ENCODE measurements around the gene LMTK2.
"Not testable (repeated sequence)": the region's sequence is repeated elsewhere in the genome, so short reads cannot be mapped to it uniquely, and the experiment has no call there.

The LMTK2 gene

DNA sequence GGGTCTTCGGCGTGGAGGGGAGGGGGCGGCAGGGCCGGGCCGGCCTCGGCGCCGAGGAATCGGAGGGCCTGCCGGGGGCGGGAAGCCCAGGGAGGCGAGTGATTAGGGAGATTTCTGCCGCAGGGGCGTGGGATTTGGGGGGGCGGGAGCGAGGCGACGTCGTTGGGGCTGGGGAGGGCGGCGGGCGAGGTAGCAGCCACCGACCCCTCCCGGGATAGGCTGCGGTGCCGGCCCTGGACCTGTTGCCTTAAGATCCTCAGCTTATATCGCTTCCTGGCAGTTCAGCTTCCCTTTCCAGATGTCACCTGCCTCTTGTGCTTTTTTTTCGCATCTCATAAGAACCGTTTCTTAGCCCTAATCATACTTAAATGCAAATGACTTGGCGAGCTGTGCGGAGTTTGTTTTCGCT, 655 bp downstream of the LMTK2 start:
- no peak for DNase-seq

- DNase-seq = peak; percentile 76
These were observed 3.8 kb downstream of the LMTK2 start for GRCh38 chr7:98110249-98111022.

DNA sequence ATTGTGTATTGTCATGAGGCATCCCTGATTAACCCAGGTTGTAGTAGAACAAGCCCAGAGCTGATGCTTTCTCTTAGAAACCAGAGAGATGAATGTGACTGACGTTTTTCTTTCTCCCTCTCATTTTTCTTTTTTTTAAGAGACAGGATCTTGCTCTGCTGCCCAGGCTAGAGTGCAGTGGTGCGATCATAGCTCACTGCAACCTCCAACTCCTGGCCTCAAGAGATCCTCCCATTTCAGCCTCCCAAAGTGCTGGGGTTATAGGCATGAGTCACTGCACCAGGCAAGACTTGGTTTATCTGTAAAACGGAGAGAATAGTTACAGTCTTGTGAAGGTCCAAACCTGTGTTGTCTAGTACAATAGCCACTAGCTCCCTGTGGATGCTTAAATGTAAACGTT, 5.4 kb downstream of the LMTK2 start:
- DNase-seq = no peak

DNA sequence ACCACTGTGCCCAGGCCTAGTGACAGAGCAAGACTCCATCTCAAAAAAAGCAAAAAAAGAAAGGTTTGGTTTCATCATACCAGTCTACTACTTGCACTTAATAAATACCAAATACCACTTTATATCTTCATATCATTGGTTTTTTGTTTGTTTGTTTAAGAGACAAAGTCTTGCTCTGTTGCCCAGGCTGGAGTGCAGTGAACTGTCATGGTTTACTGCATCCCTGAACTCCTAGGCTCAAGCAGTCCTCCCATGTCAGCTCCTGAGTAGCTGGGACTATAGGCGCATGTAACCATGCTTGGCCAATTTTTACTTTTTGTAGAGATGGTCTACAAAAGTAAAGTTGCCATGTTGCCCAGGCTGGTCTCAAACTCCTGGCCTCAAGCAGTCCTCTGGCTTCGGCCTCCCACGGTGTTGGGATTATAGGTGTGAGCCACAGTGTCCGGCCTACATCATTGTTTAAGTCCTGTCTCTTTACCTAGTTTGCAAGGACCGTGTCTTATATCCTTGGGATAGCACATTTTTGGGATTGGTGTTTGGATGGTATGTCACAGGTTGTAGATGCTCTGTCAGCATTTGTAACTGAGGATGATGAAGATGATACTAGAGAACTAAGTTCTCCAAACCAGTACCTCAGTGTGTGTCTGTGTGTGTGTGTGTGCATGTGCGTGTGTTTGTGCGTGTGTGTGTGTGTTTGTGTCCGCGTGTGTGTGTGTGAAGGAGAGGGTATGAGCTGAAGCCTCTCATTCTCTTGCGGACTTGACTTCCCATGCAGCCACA, 9.3 kb downstream of the LMTK2 start:
- DNase-seq = no peak

GRCh38 chr7:98116656-98117461, 10.2 kb downstream of the LMTK2 start:
- no peak for DNase-seq

GRCh38 chr7:98119256-98119918, 12.7 kb downstream of the LMTK2 start:
- DNase-seq = no peak

DNA sequence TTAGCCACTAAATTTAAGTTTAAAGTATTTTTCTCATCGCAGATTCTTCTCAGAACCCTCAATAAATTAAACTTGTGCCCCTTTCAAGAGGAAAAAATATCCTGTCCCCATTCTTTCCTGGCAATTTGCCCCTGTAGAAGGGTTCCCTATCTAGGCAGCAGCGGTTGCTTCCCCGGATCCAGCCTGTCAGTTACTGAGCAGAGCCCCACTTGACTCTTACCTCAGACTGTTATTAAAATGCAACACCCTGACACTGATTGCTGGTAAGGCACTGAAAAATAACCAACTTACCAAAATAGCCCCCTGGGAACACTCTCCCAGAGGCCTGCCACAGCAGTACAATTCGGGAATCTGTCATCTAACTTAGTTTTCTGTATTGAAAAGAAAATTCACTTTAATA, 13.9 kb downstream of the LMTK2 start:
- no peak for DNase-seq

DNA sequence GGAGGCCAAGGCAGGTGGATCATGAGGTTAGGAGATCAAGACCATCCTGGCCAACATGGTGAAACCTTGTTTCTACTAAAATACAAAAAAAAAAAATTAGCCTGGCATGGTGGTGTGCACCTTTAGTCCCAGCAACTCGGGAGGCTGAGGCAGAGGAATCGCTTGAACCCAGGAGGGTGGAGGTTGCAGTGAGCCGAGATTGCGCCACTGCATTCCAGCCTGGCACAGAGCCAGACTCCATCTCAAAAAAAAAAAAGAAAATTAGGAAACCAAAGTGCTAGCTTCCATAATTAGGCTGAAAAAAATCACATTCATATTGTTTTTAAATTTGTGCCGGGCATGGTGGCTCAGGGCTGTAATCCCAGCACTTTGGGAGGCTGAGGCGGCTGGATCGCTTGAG, 14.7 kb downstream of the LMTK2 start:
- DNase-seq = not testable (repeated sequence)

DNA sequence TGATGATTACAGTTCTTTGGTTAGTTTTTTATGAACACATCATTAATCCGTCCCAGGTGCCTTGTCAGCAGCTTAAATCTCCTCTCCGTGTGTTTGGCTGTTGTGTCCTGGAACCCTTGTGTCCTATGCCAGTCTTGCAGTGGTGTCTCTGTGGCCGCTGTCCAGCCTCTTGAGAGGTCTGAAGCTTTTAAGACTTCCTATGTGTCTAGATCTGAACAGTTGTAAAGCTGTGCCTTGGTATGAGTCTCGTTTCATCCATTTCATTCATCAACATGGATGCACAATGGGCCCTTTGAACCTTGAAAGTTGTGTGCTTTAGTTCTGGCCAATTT, 16.7 kb downstream of the LMTK2 start:
- DNase-seq = no peak

- DNase-seq = no peak
These were observed 19.1 kb downstream of the LMTK2 start for GRCh38 chr7:98125759-98126158.

- no peak for DNase-seq
These were observed 19.9 kb downstream of the LMTK2 start for GRCh38 chr7:98126311-98127142.

- DNase-seq = no peak
These were observed 21.7 kb downstream of the LMTK2 start for GRCh38 chr7:98128346-98128745.

GRCh38 chr7:98130959-98131358, 24.3 kb downstream of the LMTK2 start:
- no peak for DNase-seq

GRCh38 chr7:98133181-98133580, 26.5 kb downstream of the LMTK2 start:
- no peak for DNase-seq

DNA sequence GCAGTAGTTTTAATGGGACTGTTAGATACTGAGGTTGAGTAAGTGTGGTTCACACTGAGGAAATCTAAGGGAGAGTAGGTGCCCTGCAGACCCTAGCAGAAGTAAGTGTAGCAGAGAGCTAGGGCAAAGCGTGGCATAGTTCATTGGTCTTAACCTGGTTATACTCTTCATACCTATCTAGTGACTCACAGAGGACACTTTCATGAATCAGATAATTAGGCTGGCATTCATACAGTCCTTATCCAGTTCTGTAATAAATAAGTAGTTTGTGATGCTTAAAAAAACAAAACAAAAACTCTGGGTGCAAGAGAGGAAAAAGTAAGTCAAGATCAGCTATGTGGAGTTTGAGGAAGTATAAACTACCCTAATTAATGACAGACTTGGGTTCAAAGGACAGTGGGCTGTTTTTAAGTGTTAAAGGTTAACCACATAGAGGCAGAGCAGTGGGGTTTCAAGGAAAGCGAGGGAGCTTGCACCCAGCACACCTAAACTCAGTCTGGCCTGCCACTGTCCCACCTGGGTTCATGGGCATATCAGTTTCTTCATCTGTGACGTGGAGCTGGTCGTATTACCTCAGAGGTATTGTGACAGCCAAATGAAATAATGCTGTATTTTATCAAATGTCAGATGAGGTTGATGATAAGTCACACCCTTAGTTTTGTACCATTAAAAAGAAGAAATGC, 27.1 kb downstream of the LMTK2 start:
- DNase-seq = no peak

DNA sequence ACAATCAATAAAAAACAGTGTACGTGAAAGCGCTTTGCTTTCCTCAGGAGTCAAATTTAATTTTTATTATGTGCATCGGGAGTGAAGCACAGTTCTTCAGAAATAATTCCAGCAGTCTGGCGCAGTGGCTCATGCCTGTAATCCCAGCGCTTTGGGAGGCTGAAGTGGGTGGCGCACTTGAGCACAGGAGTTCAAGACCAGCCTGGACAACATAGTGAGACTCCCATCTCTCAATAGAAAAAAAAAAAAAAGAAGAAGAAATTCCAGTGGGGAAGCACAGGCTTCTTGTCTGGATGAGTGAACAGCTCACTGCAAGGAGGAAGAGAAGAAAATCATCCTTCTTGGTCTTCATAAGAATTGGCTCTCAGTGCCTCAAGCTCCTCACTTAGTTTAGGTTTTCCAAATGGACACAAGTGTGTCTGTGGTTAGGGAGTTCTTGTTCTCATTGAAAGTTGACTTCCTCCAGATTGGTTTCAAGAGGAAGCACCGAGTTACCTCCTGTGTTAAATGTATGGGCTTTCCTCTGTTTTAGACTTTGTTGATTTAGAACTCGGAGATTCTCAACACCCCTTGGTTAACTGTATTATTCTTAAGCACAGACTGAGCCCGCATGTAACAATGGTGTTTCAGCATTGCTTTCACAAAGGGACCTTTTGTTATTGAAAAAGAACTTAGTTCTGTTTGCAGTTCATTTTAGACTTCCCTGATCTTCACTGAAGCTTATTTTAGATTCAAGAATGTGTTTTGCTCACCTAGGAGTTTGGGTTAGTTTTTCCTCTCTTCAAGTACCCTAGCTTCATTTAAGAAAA, 28.0 kb downstream of the LMTK2 start:
- DNase-seq = no peak

DNA sequence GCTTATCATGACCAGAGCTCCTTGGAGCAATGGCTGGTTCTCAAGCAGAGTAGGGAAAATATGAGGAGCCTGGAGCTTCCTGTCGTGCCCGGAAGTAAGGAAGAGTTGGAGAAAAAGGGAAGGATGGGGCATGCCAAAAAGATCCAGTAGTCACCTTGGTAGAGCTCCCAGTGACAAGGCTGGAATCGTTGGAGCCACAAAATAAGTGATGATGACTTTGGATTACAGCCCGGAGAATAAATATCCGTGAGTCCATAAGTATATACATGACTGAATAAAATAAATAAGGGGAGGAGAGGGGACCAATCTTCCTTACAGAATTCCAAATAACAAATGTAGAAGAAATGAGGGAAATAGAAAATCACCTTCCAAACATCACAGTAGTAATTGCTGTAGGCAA, 29.3 kb downstream of the LMTK2 start:
- DNase-seq = no peak

- no peak for DNase-seq
These were observed 29.8 kb downstream of the LMTK2 start for GRCh38 chr7:98136423-98136822.

GRCh38 chr7:98137134-98137825, 30.6 kb downstream of the LMTK2 start:
- DNase-seq = no peak

GRCh38 chr7:98137826-98138151, 31.1 kb downstream of the LMTK2 start:
- DNase-seq = no peak
